ENCODE measurements around the gene ULK1.
"Not testable (repeated sequence)": the region's sequence is repeated elsewhere in the genome, so short reads cannot be mapped to it uniquely, and the experiment has no call there.

ULK1 gene

DNA sequence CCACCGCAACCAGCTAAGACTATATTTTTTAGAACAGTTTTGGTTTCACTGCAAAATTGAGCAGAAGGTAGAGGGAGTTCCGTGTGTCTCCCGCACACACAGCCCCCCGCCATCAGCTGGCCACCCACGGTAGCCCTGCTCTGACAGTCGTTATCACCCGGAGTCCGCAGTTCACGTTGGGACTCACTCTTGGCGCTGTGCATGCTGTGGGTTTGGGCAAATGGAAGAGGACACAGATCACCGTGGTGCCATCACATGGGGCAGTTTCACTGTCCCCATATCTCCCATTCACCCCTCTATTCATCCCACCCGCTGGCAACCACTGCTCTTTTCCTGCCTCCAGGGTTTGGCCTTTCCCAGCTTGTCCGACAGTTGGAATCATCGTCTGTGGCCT lies 31.8 kb upstream of the ULK1 start:
- no peak for DNase-seq

DNA sequence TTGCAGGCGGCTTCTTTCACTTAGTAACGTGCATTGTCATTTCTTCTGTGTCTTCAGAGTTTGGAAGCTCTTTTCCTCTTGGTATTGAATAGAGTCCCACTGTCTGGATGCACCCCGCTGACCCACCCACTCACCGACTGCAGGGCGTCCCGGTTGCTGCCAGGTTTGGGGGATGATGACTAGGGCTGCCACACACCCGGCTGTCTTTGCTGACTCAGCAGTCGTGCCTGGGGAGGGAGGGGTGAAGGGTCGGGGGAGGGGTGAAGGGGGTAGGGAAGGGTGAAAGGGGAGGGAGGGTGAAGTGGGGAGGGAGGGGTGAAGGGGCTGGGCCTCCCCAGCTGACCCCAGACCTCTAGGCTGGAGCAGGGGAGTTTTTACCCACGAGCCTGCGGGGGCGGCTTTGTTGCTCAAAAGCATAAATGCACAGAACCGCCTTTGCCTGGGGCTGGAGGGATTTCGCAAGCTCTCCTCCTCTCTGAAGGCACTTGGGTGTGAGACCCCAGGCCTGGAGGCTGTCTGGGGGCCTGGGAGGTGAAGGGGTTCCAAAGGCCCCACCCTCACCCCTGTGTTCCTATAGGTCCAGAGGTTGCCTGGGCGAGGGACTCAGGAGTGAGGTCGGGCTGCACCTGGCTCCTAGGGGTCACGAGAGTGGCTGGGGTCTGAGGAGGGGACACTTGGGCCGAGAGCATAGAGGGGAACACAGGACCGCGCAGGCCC lies 31.3 kb upstream of the ULK1 start:
- peak; percentile 22 for DNase-seq

DNA sequence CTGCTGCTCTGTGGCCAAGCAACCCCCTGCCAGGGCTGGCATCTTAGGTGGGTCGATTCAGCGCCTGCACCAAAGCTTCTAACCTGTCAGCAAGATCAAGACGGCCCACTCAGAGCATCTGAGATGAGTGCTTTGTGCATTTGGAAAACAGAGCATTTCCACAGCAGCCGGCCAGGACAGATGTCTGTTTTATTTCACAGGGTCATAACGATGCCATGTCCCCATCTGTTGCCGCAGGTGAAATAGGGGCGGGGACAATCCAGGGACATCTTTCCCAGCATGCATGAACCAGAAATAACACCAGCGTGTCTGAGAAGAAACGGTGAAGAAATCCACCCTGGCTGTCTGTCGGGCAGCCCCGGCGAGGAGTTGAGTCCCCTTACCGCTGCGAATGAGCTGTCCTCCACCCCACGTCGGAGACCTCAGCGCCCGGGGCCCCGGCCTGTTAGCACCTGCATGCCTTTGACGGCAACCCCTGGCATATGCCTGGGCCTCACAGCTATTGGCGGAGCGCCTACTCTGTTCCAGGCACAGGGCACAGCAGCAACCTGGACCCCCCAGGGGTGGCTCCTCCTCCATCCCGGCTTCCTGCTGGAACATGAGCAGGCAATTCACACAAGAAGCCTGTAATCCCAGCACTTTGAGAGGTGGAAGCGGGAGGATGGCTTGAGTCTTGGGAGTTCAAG lies 30.6 kb upstream of the ULK1 start:
- DNase-seq = peak; percentile 26

GRCh38 chr12:131864469-131864868 lies 30.0 kb upstream of the ULK1 start:
- peak; percentile 4 for DNase-seq

DNA sequence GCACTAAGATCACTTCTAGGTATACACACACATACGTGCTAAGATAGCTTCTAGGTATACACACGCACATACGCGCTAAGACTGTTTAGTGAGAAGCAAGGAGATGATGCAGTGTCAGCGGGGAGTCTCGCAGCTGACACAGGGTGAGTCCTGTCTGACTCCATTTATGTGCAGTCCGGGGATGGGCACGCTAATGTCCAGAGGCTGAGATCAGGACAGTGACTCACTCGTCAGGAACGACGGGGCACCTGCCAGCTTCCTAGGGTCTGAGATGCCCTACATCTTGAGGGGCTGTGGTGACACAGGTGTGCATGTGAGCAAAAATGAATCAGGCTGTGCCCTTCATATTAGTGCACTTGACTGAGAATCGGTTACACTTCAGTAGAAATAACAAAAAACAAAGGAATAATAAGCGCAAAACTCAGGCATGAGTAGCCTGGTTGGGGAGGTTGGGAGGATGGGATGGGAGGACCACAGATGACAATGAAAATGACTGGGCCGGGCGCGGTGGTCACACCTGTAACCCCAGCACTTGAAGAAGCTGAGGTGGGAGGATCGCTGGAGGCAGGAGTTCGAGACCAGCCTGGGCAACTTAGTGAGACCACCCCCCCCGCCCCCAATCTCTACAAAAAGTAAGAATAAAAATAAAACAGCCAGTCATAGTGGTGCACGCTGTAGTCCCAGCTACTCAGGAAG lies 29.1 kb upstream of the ULK1 start:
- peak; percentile 91 for DNase-seq

DNA sequence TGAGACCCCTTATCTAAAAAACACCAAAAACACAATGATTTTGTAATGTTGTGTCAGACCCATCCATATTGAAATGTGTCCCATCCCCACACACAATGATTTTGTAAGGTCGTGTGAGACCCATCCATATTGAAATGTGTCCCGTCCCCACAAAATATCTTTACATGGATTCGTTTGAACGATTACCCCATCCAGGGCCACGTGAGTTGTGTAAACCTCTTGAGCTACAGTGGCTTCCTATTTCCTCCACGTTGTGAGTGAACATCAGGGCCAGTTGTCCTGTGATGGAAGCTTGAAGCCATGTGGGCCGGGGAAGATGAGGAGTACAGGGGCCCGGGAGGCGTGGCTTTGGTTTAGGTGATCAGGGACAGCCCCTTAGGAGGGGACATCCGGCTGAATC lies 27.0 kb upstream of the ULK1 start:
- DNase-seq = no peak

DNA sequence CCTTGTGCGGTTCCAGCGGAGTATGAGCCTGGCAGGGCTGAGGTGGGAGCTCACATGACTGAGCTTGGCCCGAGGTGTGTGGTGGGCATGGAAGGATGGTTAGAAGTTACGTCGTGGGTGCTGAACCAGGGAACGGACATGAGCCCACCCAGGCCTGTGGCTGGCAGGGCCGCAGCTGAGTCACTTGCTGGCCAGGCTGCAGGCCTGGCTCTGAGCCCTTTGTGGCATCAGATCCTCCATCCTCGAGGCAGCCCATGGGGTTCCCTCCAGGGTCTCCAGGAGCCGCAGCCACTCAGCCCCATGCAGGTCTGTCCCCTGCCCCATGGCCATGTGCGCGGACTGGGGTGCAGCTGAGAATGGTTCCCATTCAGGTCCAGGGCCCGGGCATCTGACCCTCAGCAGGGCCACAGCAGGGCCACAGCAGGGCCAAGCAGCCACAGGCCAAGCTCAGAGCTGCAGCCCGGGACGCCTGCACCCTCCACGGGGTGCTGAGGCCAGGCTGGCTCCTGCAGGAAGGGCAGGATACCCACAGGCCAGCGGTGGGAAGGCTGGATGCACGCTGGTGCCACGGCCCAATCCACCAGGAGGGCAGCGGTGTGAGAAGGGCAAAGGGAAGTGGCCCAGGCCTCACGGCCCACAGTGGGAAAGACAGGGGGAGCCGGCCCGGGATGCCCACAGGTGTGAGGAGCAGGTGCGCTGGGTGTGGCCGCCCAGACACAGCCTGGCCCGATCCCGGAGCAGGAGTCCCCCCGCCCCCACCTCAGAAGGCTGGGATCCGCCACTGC lies 26.3 kb upstream of the ULK1 start:
- no peak for DNase-seq

DNA sequence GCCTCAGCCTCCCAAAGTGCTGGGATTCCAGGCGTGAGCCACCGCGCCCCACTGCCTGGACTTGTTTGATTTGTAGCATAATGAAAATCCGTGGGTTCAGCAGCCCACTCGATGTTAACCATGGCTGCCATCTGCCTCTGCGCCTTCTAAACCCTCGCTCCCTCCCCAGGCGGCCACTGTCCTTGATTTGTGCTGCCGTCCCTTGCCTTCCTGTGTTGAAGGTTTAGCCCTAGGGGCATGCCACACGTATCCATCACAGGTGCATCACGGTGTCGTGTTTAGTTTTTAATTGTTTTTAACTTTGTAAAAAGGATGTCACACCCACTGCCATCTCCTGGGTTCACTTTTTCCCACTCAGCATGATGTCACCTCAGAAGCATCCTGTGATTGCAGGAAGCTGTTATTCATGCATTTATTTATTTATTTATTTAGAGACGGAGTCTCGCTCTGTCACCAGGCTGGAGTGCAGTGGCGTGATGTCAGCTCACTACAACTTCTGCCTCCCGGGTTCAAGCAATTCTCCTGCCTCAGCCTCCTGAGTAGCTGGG lies 24.5 kb upstream of the ULK1 start:
- DNase-seq = peak; percentile 75

GRCh38 chr12:131871677-131872076 lies 22.7 kb upstream of the ULK1 start:
- no peak for DNase-seq

DNA sequence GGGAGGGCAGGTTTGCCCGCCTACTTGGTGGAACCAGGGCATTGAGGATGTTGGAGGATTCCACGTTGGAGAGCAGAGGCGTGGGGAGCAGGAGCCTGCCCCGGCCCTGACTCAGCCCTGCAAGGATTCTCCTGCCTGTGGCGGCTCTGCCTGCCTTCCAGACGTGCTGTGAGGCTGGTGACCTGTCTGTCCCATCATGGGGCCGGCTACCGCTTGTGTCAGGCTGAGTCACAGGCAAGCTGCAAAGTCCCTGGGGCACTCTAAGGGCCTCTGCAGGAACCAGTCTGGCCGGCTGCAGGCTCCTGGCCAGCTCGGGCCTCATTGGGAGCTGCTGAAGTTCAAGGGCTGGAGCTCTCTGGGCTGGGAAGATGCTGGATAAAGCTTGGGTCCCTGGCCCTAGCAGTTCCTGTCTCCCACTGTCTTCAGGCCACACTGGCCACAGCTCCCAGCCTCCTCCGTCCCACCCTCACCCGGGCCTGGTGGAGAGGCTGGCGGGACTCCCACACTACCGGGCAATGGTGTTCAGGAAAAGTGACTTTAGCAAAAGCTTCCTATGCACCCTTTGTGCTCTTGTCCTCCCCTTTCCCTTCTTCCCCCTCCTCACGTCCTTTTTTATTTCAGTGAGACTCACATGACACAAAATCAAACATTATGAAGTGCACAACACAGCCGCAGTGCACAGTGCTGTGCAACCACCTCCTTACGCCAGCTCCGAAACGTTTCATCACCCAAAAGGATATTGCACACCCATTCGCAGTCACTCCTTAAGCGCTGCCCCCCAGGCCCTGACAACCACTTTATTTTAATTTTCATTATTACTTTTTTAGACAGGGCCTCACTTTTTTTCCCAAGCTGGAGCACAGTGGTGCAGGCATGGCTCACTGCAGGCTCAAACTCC lies 22.0 kb upstream of the ULK1 start:
- DNase-seq = peak; percentile 71

DNA sequence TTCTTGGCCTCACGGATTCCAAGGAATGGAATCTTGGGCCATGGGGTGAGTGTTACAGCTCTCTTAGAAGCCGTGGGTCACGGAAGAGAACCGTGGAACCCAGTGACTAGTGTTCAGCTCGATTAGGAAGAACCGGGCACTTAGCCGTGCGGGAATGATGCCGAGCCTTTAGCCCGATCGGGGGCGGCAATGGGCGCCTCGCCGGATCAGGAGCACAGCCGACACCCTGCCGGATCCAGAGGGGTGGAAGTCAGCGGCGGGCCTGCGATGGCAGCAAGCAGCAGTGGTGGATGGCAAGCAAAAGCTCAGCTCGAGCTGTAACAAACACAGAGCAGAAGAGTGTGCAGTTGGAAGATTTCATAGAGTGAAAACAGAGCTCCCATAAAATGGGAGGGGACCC lies 21.1 kb upstream of the ULK1 start:
- DNase-seq = no peak

DNA sequence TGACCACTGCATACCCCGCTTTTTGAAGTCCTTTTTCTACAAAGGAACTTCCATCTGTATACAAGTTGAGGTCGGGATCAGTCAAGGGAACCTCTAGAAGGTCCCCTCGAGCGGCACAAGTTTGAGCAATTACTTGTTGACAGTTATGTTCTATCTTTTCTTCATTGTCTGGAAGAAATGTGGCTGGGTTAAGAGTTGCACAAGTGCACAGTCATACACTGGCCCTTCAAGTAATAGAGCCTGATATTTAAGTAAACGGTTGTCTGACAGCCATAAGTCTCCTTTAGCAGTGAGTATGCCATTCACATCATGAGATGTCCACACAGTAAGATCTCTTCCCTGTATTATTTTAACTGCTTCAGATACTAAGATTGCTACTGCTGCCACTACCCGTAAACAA lies 19.4 kb upstream of the ULK1 start:
- DNase-seq = not testable (repeated sequence)

GRCh38 chr12:131877216-131877615 lies 17.2 kb upstream of the ULK1 start:
- DNase-seq = not testable (repeated sequence)

DNA sequence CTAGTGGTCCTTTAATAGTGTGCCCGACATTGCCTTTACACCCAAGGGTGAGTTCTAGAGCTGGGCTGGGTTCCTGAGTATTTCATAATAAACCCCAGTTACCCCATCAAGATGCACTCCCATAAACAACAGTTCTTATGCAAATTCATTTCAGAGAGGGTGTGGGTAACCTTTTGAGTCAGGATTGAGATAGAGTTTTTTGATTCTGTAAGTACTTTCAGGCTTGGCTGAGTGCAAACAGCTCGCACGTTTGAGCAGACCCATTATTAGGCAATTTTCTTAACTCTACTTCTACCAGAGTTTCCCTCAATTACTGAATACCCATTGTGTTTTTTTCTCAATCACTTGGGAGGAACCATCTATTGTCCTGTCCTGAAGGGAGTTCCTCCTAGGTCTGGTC lies 16.0 kb upstream of the ULK1 start:
- not testable (repeated sequence) for DNase-seq

DNA sequence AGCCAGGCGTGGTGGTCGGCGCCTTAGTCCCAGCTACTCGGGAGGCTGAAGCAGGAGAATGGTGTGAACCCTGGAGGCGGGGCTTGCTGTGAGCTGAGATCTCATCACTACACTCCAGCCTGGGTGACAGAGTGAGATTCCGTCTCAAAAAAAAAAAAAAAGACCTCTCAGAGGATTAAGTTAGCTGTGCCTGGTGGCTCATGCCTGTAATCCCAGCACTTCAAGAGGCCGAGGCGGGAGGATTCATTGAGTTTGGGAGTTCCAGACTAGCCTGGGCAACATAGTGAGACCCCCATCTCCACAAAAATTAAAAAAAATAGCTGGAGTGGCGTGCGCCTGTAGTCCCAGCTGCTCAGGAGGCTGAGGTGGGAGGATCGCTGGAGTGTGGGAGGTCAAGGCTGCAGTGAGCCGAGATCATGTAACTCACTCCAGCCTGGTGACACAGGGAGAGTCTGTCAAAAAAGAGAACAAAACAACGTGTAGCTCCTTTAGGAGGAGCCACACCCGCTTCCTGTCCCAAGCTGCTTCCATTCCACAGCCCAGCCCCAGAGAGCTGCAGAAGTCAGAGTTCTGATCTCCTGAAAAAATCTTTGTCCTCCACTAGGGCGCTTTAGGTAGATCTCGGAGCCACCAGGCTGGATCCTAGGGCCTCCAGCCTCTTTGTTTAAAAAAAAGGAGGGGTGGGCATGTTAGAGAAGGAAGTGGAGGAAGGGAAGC lies 11.5 kb upstream of the ULK1 start:
- DNase-seq = no peak

- no peak for DNase-seq
Measured at GRCh38 chr12:131883521-131883900, 10.9 kb upstream of the ULK1 start.

DNA sequence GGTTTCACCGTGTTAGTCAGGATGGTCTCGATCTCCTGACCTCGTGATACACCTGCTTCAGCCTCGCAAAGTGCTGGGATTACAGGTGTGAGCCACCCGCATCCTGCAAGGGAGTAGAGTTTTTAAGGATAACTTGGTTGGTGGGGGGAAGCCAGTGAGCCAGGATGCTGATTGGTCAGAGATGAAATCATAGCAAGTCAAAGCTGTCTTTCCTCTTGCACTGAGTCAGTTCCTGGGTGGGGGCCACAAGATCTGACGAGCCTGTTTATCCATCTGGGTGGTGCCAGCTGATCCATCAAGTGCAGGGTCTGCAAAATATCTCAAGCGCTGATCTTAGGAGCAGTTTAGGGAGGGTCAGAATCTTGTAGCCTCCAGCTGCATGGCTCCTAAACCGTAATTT lies 9.3 kb upstream of the ULK1 start:
- DNase-seq = not testable (repeated sequence)

DNA sequence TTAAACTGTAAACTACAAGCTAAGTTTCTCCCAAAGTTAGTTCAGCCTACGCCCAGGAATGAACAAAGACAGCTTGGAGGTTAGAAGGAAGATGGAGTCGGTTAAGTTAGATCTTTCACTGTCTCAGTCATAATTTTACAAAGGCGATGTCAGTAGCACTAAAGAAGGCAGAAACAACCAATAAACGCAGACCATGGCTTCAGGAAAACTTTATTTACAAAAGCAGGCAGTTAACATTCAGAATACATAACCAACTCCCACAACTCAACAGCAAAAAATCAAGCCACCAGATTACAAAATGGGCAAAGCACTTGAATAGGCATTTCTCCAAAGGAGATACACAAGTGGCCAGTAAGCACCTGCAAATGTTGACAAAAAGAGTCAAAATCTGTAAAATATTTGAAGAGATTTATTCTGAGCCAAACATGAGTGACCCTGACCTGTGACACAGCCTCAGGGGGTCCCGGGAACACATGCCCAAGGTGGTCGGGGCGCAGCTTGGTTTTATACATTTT lies 8.8 kb upstream of the ULK1 start:
- DNase-seq = no peak

GRCh38 chr12:131891722-131892121 lies 2.7 kb upstream of the ULK1 start:
- not testable (repeated sequence) for DNase-seq

DNA sequence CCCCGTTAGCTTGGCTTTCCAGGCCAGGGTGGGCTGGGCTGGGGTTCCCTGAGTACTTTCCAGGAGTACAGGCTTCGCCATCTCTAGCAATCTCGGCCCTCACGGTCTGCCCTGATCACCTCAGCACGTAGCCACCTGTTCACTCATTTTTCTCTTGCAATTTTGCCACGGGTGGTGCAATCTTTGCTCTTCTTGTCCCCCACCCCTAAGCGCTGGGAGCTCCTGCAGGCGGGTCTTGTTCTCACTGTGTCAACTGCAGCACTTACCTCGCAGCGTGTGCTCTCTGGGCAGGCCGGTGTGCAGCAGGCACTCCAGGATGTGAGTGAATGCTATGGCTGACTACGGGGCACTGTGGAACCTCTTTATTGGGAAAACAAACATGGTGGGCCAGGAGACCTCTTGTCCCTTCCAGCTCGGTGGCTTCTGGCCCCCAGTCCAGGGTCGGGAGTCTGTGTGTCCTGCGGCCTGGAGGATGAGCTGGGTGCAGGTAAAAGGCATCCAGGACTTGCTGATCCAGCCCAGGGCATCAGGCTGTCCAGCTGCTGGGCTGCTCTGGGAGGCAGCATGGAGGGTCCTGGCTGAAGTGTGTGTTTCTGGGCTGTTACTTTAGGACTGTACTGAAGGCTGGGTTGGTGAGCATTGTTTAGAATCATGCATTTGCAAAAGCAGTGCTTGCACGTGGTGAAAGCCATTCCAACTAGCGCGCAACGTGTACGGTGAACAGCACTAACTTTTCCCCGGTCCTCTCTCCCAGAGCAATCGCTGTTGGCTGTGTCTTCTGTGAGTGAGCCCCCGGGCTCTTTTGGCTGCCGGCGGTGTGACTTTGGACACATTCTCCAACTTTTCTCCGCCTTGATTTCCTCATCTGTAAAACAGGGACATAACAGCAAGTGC lies 1.5 kb upstream of the ULK1 start:
- no peak for DNase-seq
